ENCODE results near the gene THAP10. TPM values are rescaled to one million over a fixed set of nuclear protein-coding genes. Genes with fewer than 3 reads are reported as not detected.

THAP10 gene
- total RNA-seq, 4 donors from 2014 or later = 2.2 to 14.9 (median 8.3) TPM; not detected in 1

DNA sequence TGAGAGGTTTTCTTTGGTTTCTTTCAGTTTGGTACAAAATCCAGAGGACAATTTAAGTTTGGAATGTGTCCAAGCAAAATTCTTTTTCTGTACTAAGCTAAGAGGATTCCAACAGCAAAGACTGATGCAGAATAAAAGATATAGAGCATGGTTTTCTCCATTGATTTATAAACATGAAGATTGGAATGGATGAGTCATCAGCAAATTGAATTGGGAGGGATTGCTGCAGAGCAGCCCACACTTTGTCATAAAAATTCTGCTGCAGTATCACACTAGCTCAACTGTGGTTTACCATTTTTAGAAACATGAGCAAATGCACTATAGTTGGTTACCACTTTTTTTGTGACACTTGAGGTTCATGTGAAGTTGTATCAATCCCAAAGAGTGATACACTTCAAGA lies 22.2 kb downstream of the THAP10 start:
- no peak for DNase-seq
- H3K4me3 ChIP-seq = no peak overlapping the region
- H3K9me3 ChIP-seq = no peaks in the 10 kb centered on the region
- H3K27me3 ChIP-seq = peaks cover 9% of the 10 kb centered on the region
- H3K36me3 ChIP-seq = no peaks in the 10 kb centered on the region
- H3K4me1 ChIP-seq = peaks cover 0 to 7% (median 3%) of the 10 kb centered on the region in 4 donors
- TF ChIP-seq, protein P1, sequence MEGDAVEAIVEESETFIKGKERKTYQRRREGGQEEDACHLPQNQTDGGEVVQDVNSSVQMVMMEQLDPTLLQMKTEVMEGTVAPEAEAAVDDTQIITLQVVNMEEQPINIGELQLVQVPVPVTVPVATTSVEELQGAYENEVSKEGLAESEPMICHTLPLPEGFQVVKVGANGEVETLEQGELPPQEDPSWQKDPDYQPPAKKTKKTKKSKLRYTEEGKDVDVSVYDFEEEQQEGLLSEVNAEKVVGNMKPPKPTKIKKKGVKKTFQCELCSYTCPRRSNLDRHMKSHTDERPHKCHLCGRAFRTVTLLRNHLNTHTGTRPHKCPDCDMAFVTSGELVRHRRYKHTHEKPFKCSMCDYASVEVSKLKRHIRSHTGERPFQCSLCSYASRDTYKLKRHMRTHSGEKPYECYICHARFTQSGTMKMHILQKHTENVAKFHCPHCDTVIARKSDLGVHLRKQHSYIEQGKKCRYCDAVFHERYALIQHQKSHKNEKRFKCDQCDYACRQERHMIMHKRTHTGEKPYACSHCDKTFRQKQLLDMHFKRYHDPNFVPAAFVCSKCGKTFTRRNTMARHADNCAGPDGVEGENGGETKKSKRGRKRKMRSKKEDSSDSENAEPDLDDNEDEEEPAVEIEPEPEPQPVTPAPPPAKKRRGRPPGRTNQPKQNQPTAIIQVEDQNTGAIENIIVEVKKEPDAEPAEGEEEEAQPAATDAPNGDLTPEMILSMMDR (IDR thresholded peaks at IDR 0.05) = no peak
- TF ChIP-seq EP300 (IDR thresholded peaks at IDR 0.05; ENCODE audit: low read depth) (no peak), POLR2AphosphoS5 (IDR thresholded peaks at IDR 0.05) (no peak), POLR2A (IDR thresholded peaks at IDR 0.05) (no peak)
- peak overlapping the region in 1 of 4 donors; percentile 14 for H3K27ac ChIP-seq
- intact Hi-C loops (cut with DNase I; ENCODE audit: low total_unique reads) (no loop called here), in situ Hi-C loops (cut with MboI; ENCODE audit: low pct_ligation_motif_present in 1 of 4, low pct_unique_long_range_greater_than_20kb in 1 of 4, low sequenced_read_pairs in 3 of 4) (no loop called here)

DNA sequence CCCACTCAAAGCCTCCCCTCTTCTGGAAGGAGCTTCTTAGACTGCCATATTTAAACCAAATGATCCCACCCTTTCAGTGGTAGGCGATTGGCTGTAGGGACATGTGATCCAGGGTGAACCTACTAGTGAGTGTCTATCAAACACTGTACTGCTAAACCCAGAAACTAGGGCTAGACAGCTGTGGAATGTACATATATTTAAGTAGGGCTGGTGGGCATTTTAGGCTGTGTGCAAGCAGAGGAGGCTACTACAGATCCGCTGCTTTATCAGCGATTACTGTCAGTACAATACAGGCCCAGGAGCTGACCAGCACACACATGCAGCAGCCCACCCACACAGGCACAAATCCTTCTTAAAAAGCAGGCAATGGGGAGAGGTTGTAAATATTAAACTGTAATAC lies 22.9 kb downstream of the THAP10 start:
- H3K36me3 ChIP-seq = no peaks in the 10 kb centered on the region
- H3K27me3 ChIP-seq = peaks cover 7% of the 10 kb centered on the region
- intact Hi-C loops (cut with DNase I; ENCODE audit: low total_unique reads) (no loop called here), in situ Hi-C loops (cut with MboI; ENCODE audit: low pct_ligation_motif_present in 1 of 4, low pct_unique_long_range_greater_than_20kb in 1 of 4, low sequenced_read_pairs in 3 of 4) (no loop called here)
- H3K4me3 ChIP-seq = no peak overlapping the region
- TF ChIP-seq POLR2A (IDR thresholded peaks at IDR 0.05) = no peak
- no peak for TF ChIP-seq POLR2AphosphoS5 (IDR thresholded peaks at IDR 0.05)
- TF ChIP-seq EP300 (IDR thresholded peaks at IDR 0.05; ENCODE audit: low read depth) = no peak
- TF ChIP-seq, protein P1 (IDR thresholded peaks at IDR 0.05) = no peak
- WGBS, 2 donors (ENCODE audit: low coverage in 1 of 2) = 68 to 71% methylated on average over 3 of the region's 3 CpGs
- no peak for DNase-seq
- no peaks in the 10 kb centered on the region for H3K9me3 ChIP-seq
- peaks cover 0 to 7% (median 3%) of the 10 kb centered on the region in 4 donors for H3K4me1 ChIP-seq
- H3K27ac ChIP-seq = no peak overlapping the region

DNA sequence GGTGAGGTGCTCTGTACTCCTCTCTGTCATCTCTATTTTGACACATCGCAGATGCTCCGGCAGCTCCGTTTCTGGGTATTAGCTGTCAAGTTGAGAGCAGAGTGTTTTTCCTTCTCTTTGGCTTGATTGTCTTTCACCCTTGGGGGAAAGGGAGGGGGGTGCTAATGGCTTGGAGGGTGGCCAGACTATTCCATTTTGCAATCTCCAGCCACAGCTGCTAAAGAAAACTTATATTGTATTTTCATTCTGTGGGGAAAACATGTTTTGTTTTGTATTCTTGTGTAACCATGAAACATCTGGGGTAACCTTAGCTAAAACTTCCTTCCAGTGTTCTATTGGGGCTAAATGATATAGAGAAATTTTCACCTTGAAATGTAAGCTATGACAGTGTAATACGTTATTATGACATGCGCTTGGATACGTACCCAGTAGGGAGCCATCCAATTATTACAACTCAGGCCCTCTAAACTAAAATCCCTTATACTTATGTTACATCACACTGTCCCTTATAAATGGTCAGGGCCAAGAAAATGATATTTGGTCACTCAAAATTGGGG lies 24.2 kb downstream of the THAP10 start:
- Histone ChIP-seq H3K27ac (peak overlapping the region; percentile 16 to 57 (median 38)), H3K4me3 (no peak overlapping the region), H3K36me3 (no peaks in the 10 kb centered on the region), H3K9me3 (no peaks in the 10 kb centered on the region), H3K27me3 (no peaks in the 10 kb centered on the region), H3K4me1 (peaks cover 0 to 7% (median 3%) of the 10 kb centered on the region in 4 donors)
- no peak for DNase-seq
- TF ChIP-seq POLR2AphosphoS5 (IDR thresholded peaks at IDR 0.05) (peak in 2 of 3 donors; percentile 47 to 56), EP300 (IDR thresholded peaks at IDR 0.05; ENCODE audit: low read depth) (no peak)
- in situ Hi-C loops (cut with MboI; ENCODE audit: low pct_ligation_motif_present in 1 of 4, low pct_unique_long_range_greater_than_20kb in 1 of 4, low sequenced_read_pairs in 3 of 4) = no loop called here
- intact Hi-C loops (cut with DNase I; ENCODE audit: low total_unique reads) = no loop called here
- 60 to 64% methylated on average over 6 of the region's 6 CpGs for WGBS, 2 donors (ENCODE audit: low coverage in 1 of 2)

DNA sequence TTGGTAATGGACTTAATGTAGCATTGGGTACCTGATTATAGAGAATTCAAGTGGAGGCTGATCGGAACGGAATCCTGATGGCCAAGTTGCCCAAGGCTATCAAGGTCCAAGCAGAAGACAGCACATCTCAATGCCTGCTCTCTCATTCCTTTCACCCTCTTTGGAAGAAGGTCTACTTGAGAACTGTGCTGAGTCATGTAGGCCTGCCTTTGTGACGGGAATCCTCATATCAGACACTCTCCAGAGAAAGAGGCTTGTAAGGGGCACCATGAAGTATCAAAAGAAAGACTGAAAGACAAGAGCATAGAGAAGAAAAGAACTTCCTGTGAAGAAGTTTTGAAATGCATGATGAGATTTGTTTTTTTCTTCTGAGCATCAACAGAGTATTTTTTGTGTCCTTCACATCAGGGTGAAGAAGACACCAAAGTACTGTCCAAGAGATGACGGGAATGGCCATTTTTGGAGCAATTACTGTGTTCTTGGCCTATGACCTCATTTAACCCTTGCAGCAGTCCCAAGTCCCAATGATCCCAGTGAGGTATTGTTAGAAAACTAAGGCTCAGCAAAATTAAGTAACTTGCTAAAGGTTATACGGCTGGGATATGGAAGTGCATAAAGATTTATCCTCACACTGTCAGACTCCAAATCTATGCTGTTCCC lies 25.1 kb downstream of the THAP10 start:
- in situ Hi-C loops (cut with MboI; ENCODE audit: low pct_ligation_motif_present in 1 of 4, low pct_unique_long_range_greater_than_20kb in 1 of 4, low sequenced_read_pairs in 3 of 4) = no loop called here
- intact Hi-C loops (cut with DNase I; ENCODE audit: low total_unique reads) = no loop called here
- Histone ChIP-seq H3K27me3 (no peaks in the 10 kb centered on the region), H3K27ac (peak overlapping the region in 3 of 4 donors; percentile 29 to 42 (median 32)), H3K4me1 (peaks cover 0 to 7% (median 3%) of the 10 kb centered on the region in 4 donors), H3K4me3 (no peak overlapping the region), H3K9me3 (no peaks in the 10 kb centered on the region), H3K36me3 (no peaks in the 10 kb centered on the region)
- WGBS, 2 donors (ENCODE audit: low coverage in 1 of 2) = 86 to 92% methylated on average over 5 of the region's 5 CpGs
- no peak for DNase-seq
- TF ChIP-seq EP300 (IDR thresholded peaks at IDR 0.05; ENCODE audit: low read depth) = no peak
- TF ChIP-seq, protein P1 (IDR thresholded peaks at IDR 0.05) = no peak
- TF ChIP-seq POLR2AphosphoS5 (IDR thresholded peaks at IDR 0.05) = no peak
- TF ChIP-seq POLR2A (IDR thresholded peaks at IDR 0.05) = no peak
